GM21360 (cell line): ENCODE results near the gene RBM39.
A peak's percentile ranks its signal among the peaks of the same experiment; 100 is the strongest.

Experiments used
- ATAC-seq: cut with Tn5 transposase; IDR thresholded peaks from one replicate; pipeline ENCODE4 v1.9.1; 2021; ENCODE audit warnings: mild to moderate bottlenecking, moderate library complexity; ENCODE audit not compliant: unreplicated experiment

The RBM39 gene

GRCh38 chr20:35681960-35682359 lies 60.1 kb downstream of the RBM39 start:
- ATAC-seq = no peak

- ATAC-seq = no peak
These were observed 61.4 kb downstream of the RBM39 start for GRCh38 chr20:35680452-35681183.

GRCh38 chr20:35674921-35675320 lies 67.1 kb downstream of the RBM39 start:
- ATAC-seq = no peak

DNA sequence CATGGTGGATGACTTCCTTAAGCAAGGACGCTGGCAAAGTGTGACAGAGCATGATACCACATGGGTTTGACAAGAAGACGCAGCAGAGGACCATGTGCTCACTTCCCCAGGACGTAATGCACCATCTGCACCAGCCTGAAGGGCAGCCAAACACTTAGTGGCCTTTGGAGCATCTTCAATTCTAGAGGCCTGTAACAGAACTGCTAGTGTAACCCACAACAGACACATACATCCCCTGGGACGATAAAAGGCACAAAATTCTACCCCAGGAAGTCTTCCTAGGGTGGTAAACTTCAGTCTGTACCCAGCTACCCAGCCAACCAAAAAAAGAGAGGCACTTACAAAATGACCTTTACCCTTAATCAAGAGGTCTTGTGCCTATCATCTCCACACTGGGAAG lies 68.2 kb downstream of the RBM39 start:
- ATAC-seq = no peak

GRCh38 chr20:35669681-35670080 lies 72.4 kb downstream of the RBM39 start:
- ATAC-seq = no peak

DNA sequence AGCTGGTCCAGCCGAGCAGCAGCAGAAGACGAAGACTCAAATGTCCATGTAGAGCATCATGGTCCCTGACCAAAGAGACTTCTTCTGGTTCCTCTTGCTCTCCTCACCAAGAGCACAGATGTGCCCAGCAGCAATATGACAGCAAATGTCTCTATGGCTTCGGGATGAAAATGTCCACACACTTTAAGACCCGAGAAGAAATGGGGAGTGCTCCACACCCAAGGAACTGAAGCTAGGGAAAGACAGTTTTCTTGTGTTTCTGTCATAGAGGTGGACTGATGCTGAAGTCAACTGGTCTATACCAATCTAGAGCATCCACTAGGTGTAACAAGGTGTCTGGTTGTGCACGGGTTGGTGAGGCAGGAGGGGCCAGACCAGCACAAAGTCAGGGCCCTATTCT lies 72.8 kb downstream of the RBM39 start:
- no peak for ATAC-seq

- no peak for ATAC-seq
These were observed 76.1 kb downstream of the RBM39 start for GRCh38 chr20:35665949-35666288.

DNA sequence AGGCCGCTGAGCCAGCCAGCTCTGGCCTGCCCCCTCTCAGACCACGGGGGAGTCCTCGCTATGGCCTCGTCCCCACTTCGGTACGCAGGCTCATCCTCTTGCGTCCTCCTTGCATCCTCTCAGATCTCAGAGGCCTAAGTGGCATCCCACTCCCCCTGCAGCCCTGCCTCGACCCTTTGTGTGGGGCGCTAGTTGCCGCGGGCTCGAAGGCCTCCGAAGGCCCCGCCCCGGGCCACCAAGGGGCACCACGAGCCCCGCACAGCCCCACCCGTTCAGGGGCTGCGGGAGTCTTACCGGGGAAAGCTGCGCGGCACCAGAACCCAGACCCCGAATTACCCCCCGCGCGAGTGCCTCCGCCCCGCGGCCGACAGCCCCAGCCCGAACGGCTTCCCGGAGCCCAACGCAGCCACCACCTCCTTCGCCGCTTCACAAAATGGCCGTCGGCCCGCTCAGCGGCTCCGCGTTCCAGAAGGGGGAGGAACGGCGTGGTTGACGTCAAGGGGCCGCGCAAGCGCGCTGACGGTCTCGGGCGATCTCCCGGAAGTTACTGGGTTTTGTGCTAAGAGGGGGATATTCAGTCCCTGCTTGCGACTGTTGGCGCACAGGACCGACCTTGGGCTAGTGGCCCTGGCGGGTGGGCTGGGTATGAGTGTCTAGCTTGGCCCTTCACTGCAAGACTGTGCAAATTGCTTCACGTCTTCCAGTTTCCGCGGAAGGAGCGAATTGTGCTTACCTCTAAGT lies 77.4 kb downstream of the RBM39 start, which contains the start of the genes CPNE1 and RBM12:
Gene CPNE1, minus strand, starts transcription at position 435 of the 741 bp plus-strand sequence. CDS start 31,977 bp downstream, outside the sequence.
Gene RBM12, minus strand, starts transcription at position 435 of the 741 bp plus-strand sequence. CDS start 9,578 bp downstream, outside the sequence.
- ATAC-seq = peak; percentile 79

DNA sequence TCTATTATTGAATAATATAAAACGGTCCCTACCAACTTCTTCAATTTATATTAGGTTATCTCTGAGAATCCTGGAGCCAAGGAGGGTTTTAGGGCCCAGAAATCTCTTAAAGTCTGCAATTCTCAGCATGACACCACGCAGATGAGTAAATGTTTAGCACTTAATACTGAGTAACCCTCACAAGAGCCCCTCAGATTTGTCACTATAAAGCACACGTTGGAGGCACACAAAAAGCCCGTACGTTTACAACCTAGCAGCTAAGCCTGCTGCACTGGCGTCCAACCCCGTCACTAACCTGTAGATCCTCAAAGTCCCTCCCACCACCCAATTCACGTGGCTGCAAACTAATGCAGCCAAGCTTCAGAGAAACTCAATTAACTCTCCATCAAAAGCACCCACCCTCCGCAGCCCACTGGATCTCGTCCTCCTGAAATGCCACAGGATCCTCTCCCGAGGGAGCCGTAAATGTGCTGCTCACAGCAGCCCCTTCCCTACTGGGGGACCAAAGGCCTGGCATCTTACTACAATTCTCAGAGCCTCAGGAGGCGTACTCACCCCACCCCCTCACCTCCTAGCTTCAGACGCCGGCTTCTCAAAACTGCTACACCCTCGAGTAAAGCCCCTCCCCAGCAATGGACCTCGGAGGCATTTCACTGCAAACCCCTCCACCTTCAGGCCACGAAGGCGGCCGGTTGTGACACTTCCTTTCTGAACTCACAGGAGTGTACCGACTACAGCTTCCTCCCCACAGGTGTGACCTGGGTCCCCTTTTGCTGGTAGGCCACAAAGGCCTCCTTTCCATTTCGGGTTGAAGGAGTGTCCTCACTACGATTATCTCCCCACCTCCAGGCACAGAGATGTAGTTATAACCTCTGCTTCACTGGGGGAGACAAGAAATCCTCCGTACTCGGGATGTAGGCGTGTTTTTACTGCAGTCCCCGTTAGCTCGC lies 78.3 kb downstream of the RBM39 start:
- ATAC-seq = peak; percentile 14

GRCh38 chr20:35662551-35662950 lies 79.5 kb downstream of the RBM39 start:
- ATAC-seq = no peak

GRCh38 chr20:35661908-35662307 lies 80.2 kb downstream of the RBM39 start:
- no peak for ATAC-seq

GRCh38 chr20:35661053-35661452 lies 81.0 kb downstream of the RBM39 start:
- no peak for ATAC-seq

GRCh38 chr20:35660122-35660937 lies 81.7 kb downstream of the RBM39 start:
- no peak for ATAC-seq

DNA sequence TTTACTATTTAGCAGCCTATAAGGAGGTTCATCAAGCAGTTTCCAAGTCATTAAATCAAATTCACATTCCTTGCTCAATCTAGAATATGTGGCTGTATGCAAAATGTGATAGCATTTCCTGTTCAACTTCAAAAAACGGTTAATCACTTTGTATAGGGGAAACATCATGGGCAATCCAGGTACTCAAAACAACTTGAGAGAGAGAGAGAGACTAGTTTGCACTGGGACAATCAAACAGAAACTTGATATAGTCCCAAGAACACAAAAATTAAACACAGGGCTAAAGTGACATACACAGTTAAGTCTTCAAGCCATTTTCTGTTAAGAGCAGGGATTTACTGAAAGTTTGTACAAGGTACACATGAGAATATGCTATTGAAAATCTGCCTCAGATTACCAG lies 84.8 kb downstream of the RBM39 start:
- no peak for ATAC-seq

DNA sequence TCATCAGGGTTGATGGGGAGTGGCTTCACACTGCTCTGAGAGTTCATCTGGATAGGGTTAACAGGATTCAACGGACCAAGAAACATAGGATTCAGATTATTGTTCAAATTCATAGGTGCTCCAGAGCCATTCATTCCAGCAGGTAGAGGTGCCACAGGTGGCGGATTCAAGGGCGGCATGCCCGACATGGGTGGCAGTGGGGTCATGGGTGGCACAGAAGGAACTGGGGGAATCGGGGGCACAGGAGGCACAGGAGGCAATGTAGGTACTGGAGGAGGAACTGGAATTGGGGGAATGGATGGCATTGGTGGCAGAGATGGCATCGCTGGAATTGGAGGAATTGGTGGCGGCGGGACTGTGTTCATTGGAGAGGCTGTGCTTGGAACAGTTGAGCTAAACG lies 87.6 kb downstream of the RBM39 start:
- ATAC-seq = no peak

DNA sequence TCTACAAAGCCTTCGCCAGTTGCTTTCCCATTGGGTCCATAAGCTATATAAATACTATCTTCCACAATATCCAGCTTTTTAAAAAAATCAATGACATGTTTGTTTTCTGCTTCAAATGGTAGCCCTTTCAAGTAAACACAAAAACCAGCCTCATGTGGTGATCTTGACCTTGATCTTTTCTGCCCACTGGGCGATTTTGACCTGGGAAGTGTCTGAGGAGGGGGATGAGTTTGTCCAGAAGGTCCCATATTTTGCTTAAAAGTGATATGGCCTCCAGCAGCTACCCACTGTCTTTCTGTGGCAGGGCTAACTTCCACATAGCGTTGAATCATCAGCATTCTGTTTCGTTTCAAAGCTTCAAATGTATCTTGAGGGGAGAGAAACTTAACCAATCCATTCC lies 88.2 kb downstream of the RBM39 start:
- ATAC-seq = no peak
